ENCODE results near the gene JRKL.

DNA sequence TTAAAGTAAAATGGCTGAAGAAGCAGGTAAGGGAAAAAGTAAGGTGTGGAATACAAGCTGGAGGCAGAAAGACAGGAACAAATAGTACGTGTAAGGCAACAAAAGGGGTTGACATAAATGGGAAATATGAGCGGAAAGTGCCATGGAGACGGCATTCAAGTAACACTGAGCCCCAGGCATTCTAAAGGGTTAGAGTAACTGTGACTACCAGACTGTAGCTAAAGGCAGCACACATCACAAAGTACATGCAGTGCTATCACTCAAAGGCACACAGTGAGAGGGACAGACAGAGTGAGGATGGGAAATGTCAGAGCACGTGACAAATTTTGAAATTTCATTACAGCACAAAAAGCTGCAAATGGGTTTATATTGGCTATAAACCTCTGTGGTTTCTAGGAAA, 33.0 kb upstream of the JRKL start:
- TF ChIP-seq, protein P1, sequence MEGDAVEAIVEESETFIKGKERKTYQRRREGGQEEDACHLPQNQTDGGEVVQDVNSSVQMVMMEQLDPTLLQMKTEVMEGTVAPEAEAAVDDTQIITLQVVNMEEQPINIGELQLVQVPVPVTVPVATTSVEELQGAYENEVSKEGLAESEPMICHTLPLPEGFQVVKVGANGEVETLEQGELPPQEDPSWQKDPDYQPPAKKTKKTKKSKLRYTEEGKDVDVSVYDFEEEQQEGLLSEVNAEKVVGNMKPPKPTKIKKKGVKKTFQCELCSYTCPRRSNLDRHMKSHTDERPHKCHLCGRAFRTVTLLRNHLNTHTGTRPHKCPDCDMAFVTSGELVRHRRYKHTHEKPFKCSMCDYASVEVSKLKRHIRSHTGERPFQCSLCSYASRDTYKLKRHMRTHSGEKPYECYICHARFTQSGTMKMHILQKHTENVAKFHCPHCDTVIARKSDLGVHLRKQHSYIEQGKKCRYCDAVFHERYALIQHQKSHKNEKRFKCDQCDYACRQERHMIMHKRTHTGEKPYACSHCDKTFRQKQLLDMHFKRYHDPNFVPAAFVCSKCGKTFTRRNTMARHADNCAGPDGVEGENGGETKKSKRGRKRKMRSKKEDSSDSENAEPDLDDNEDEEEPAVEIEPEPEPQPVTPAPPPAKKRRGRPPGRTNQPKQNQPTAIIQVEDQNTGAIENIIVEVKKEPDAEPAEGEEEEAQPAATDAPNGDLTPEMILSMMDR (IDR thresholded peaks at IDR 0.05; ENCODE audit: insufficient read depth, low read depth, low read length) = no peak
- no peak for TF ChIP-seq EZH2 (IDR thresholded peaks at IDR 0.05; ENCODE audit: insufficient read depth, low read length)

Data from astrocyte (in vitro differentiated cells and primary cell).